Measurements from ENCODE around the gene TFAM.

TFAM gene

DNA sequence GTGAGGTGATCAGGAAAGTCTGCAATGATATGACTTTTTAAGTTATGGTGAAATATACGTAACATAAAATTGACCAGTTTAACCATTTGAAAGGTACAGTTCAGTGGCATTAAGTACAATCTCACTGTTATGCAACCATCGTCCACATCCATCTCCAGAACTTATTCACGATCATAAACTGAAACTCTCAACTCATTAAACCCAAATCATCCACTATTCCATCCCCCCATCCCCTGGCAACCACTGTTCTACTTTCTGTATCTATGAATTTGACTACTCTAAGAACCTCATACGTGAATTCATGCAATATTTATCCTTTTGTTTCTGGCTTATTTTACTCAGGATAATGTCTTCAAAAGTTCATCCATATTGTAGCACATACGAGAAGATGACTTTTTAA, 48.4 kb downstream of the TFAM start:
- TF ChIP-seq, protein P1, sequence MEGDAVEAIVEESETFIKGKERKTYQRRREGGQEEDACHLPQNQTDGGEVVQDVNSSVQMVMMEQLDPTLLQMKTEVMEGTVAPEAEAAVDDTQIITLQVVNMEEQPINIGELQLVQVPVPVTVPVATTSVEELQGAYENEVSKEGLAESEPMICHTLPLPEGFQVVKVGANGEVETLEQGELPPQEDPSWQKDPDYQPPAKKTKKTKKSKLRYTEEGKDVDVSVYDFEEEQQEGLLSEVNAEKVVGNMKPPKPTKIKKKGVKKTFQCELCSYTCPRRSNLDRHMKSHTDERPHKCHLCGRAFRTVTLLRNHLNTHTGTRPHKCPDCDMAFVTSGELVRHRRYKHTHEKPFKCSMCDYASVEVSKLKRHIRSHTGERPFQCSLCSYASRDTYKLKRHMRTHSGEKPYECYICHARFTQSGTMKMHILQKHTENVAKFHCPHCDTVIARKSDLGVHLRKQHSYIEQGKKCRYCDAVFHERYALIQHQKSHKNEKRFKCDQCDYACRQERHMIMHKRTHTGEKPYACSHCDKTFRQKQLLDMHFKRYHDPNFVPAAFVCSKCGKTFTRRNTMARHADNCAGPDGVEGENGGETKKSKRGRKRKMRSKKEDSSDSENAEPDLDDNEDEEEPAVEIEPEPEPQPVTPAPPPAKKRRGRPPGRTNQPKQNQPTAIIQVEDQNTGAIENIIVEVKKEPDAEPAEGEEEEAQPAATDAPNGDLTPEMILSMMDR (conservative IDR thresholded peaks at IDR 0.05): no peak
- TF ChIP-seq ZFX (IDR thresholded peaks at IDR 0.05): no peak
- no peak overlapping the region for H3K27ac ChIP-seq

DNA sequence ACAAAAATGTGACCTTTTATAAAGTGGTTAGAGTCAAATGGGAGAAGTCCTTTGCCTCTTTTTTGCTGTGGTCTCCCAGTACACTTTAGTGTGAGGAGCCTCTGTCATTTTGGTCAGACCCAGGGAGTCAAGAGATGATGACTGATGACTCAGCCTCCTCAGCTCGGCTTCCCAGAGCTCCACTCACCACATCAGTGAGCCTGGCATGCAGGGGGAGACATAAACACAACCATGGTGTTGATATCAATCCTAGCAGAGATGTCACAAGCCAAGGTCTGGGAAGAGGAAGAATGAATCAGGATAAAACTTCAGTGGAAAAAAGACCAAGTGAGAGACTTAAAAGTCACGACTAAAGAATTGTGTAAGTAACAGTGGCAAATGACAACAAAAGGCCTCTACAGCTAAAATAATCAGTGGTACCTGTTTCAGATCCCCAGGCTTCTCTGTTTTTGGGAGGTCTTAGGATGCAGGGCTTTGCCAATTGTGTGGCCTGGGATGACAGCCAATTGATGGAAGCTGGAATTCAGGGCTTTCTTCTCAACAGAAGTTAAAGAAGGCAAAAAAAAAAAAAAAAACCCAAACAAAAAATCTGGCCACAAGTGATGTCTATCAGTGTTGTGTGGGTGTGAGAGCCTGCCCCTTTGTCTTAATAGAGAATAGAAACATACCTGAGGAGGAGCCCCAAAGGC, 50.2 kb downstream of the TFAM start:
- H3K27ac ChIP-seq: peak overlapping the region; percentile 16; the same call in 1 of the 2 replicates

GRCh38 chr10:58436071-58436470, 50.9 kb downstream of the TFAM start:
- TF ChIP-seq, protein P1 (conservative IDR thresholded peaks at IDR 0.05): no peak
- TF ChIP-seq ZFX (IDR thresholded peaks at IDR 0.05): no peak
- no peak overlapping the region for H3K27ac ChIP-seq

More for the DNA sequence above, 50.2 kb downstream of the TFAM start:
- no peak for TF ChIP-seq ZFX (IDR thresholded peaks at IDR 0.05)
- TF ChIP-seq, protein P1 (conservative IDR thresholded peaks at IDR 0.05): no peak

- no peak overlapping the region for H3K27ac ChIP-seq
Observed at GRCh38 chr10:58438340-58438871, 53.2 kb downstream of the TFAM start.

DNA sequence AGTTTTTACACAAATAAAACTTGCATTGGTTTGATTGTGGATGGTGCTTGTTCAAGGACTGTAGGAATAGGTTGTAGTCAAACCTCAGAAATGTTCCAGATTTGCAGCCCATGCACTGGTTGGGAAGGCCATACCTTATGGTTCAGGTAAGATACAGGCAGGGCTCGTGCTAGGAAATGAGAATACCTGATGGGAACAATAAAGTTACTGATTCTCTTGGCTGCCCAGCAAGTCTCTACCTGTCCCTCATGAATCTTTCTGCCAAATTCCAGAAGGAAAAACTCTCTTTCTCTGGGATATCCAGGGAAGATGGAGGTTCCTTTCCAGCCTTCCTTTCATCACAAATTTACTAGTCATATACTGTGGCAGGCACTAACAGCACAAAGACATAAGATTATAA, 53.8 kb downstream of the TFAM start:
- no peak overlapping the region for H3K27ac ChIP-seq
- TF ChIP-seq ZFX (IDR thresholded peaks at IDR 0.05): no peak
- TF ChIP-seq, protein P1 (conservative IDR thresholded peaks at IDR 0.05): no peak

More at GRCh38 chr10:58438340-58438871, 53.2 kb downstream of the TFAM start:
- TF ChIP-seq, protein P1 (conservative IDR thresholded peaks at IDR 0.05): no peak
- no peak for TF ChIP-seq ZFX (IDR thresholded peaks at IDR 0.05)

DNA sequence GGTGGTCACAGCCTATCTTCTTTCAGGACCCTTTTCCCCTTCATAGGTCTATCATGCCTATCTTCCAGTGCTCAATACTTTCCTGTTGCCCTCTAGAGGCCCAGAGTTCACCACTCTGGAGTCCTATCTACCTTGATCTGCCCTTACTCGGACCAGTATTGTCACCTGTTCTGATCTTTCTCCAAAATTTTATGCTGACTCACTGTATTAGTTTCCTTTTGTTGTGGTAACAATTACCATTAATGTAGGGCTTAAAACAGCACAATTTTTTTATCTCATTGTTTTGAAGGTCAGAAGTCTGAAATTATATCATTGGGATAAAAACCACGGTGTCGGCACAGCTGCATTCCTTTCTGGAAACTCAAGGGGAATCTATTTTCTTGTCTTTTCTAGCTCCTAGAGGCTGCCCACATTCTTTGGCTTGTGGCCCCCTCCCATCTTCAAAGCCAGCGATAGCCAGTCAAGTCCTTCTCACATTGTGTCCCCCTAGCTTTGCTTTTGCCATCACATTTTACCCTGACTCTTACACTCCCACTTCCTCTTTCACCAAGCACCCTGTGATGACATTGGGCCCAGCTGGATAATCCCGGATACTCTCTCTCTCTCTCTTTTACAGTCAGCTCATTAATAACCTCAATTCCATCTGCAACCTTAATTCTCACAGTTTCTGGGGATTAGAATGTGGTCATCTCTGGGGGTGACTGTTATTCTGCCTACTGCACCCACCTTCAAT, 54.6 kb downstream of the TFAM start:
- H3K27ac ChIP-seq: no peak overlapping the region
- TF ChIP-seq, protein P1 (conservative IDR thresholded peaks at IDR 0.05): no peak
- TF ChIP-seq ZFX (IDR thresholded peaks at IDR 0.05): no peak

DNA sequence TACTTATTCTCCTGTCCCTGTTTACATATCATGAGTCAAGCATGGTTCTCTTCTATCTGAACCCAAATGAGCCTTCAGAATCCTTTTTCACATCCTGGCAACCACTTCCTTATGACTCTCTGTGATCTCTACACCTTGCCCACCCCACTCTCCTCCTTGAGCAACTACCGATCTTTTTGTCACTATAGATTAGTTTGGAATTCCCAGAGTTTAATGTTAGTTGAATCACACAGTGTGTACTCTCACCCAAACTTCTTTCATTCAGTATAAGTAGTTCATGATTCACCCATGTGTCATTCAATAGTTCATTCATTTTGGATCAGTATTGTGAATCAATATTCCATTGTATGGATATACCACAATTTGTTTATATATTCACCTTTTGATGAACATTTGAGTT, 55.3 kb downstream of the TFAM start:
- TF ChIP-seq, protein P1 (conservative IDR thresholded peaks at IDR 0.05): no peak
- no peak for TF ChIP-seq ZFX (IDR thresholded peaks at IDR 0.05)
- no peak overlapping the region for H3K27ac ChIP-seq

All from C4-2B (cell line).